Measurements from ENCODE around the gene COBL. TPM values are rescaled to one million over a fixed set of nuclear protein-coding genes. Genes with fewer than 3 reads are reported as not detected.

Gene COBL
- polyA plus RNA-seq, 1 donor = 117 TPM

- no peak for DNase-seq (ENCODE audit: low read depth)
Observed at GRCh38 chr7:51027106-51027934, 289.3 kb downstream of the COBL start.

GRCh38 chr7:51026341-51026740 lies 290.3 kb downstream of the COBL start:
- no peak for DNase-seq (ENCODE audit: low read depth)

GRCh38 chr7:51025668-51026067 lies 290.9 kb downstream of the COBL start:
- no peak for DNase-seq (ENCODE audit: low read depth)

- no peak for DNase-seq (ENCODE audit: low read depth)
Observed at GRCh38 chr7:51024867-51025266, 291.7 kb downstream of the COBL start.

GRCh38 chr7:51023547-51023946 lies 293.1 kb downstream of the COBL start:
- no peak for DNase-seq (ENCODE audit: low read depth)

GRCh38 chr7:51022821-51023220 lies 293.8 kb downstream of the COBL start:
- no peak for DNase-seq (ENCODE audit: low read depth)

- DNase-seq (ENCODE audit: low read depth) = no peak
Observed at GRCh38 chr7:51021906-51022570, 294.6 kb downstream of the COBL start.

- DNase-seq (ENCODE audit: low read depth) = no peak
Observed at GRCh38 chr7:51020944-51021343, 295.7 kb downstream of the COBL start.

- no peak for DNase-seq (ENCODE audit: low read depth)
Observed at GRCh38 chr7:51019891-51020870, 296.4 kb downstream of the COBL start.

- no peak for DNase-seq (ENCODE audit: low read depth)
Observed at GRCh38 chr7:51019191-51019844, 297.3 kb downstream of the COBL start.

- no peak for DNase-seq (ENCODE audit: low read depth)
Observed at GRCh38 chr7:51017576-51018535, 298.8 kb downstream of the COBL start.

- DNase-seq (ENCODE audit: low read depth) = no peak
Observed at GRCh38 chr7:51016546-51016945, 300.1 kb downstream of the COBL start.

GRCh38 chr7:51015581-51015980 lies 301.0 kb downstream of the COBL start:
- no peak for DNase-seq (ENCODE audit: low read depth)

GRCh38 chr7:51014811-51015210 lies 301.8 kb downstream of the COBL start:
- no peak for DNase-seq (ENCODE audit: low read depth)

- no peak for DNase-seq (ENCODE audit: low read depth)
Observed at GRCh38 chr7:51013861-51014511, 302.6 kb downstream of the COBL start.

- DNase-seq (ENCODE audit: low read depth) = no peak
Observed at GRCh38 chr7:51013218-51013786, 303.3 kb downstream of the COBL start.

GRCh38 chr7:51012569-51013217 lies 303.9 kb downstream of the COBL start:
- no peak for DNase-seq (ENCODE audit: low read depth)

- DNase-seq (ENCODE audit: low read depth) = no peak
Observed at GRCh38 chr7:51011710-51012350, 304.8 kb downstream of the COBL start.

All from forelimb muscle (tissue), 1 donor.